GM12891 (cell line): Measurements from ENCODE around the gene SLC7A1.

Source experiments
- POLR2A ChIP-seq: IDR thresholded peaks from 2 replicates; pipeline ENCODE4 v1.6.1; 2011; ENCODE audit warnings: low read depth, low read length, control low read depth
- SPI1 ChIP-seq: IDR thresholded peaks from 2 replicates; pipeline ENCODE4 v1.6.1; 2011; ENCODE audit warnings: low read depth, low read length, control low read depth
- TAF1 ChIP-seq: IDR thresholded peaks from 2 replicates; pipeline ENCODE4 v1.6.1; 2011; ENCODE audit warnings: low read depth, low read length, control low read depth

DNA sequence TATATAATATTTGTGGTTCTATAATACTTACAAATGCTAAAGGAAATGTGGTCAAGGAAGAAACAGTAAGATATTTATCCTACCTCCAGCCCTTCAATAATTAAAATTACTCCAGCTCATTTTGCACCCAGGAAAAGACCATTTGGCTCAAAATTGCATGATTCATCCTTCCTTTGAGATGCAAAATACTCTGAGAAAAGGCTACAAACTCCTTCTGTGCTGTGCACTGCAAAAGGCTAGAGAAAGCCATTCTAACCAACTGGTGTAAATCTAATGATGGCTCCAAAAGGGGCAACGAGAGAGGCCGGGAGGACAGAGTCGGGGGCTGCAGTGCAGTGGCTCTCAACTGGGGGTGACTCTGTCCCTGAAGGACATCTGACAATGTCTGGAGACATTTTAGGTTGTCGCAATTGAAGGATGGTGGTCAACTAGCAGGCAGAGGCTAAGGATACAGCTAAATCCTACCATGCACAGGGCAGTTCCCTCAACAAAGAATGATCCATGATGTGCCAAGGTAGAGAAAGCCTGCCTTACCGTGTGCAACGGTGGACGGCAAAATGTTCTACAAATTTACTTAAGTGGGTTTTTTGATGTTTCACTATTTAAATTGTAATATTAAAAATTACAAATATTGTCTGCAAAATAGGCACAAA is 32.6 kb downstream of the SLC7A1 start:
- TF ChIP-seq POLR2A (no peak), TAF1 (no peak), SPI1 (no peak)
